Measurements from ENCODE around the gene ARL5A.
"Not testable (repeated sequence)": the region's sequence is repeated elsewhere in the genome, so short reads cannot be mapped to it uniquely, and the experiment has no call there.

ARL5A gene, protein sequence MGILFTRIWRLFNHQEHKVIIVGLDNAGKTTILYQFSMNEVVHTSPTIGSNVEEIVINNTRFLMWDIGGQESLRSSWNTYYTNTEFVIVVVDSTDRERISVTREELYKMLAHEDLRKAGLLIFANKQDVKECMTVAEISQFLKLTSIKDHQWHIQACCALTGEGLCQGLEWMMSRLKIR

DNA sequence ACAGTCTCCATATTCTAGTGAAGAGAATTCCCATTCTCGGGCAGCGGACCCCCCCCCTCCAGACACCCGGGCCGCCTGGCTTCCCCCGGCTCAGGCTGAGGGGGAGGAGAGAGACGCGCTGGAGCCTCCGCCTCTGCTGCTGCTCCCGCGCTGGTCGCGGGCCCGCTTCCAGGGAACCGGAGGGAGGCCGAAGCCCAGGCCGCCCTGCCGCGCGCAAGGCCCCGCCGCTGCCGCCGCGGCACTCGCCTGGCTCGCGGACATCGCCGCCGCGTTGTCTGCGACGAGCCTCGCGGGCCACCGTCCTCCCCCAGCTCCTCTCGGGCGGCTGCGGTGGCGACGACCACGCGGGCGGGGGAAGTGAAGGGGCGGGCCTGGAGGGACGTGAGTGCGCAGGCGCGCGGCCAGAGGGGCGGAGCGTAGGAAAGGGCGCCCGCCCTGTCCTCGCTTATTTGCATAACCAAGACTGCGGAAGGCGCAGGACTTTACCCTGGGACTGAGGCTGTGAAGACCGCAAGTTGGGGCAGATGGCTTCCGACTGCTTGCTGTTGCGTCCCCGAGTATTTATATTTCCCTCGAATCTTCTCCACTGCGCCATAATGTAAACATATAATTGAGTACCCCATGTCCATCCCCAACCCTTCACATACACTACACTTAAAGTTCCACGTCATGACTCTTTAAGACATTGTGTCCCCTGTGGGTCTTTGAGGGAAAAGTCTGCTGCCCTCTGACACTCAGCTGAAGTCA lies at the start of gene ARL5A:
Gene ARL5A (minus strand): TSS at position 279 of the 747 bp plus-strand sequence. CDS start 245 bp downstream, at position 34.
- DNase-seq: peak; percentile 83

DNA sequence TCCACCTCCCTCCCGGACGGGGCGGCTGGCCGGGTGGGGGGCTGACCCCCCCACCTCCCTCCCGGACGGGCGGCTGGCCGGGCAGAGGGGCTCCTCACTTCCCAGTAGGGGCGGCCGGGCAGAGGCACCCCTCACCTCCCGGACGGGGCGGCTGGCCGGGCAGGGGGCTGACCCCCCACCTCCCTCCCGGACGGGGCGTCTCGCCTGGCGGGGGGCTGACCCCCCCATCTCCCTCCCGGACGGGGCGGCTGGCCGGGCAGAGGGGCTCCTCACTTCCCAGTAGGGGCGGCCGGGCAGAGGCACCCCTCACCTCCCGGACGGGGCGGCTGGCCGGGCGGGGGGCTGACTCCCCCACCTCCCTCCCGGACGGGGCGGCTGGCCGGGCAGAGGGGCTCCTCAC lies 47.4 kb upstream of the ARL5A start:
- DNase-seq: not testable (repeated sequence)

DNA sequence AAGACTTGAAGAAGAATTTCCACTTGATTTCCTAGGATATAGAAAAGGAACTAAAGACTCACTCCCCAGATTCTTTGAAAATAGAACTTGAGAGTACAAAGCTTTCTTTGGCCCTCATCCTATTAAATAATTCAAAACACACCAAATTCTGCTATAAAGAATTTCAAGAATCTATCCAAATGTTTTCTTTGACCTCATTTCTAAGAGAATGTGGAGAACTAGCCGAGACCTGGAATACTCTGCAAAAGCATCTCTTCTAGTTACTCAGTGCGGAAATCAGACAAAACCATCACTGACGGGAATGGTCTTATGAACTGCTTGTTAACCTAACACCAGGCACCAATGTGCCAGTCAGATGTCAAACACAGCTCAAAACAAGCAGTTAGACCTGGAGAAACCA lies 44.2 kb upstream of the ARL5A start:
- DNase-seq: no peak

DNA sequence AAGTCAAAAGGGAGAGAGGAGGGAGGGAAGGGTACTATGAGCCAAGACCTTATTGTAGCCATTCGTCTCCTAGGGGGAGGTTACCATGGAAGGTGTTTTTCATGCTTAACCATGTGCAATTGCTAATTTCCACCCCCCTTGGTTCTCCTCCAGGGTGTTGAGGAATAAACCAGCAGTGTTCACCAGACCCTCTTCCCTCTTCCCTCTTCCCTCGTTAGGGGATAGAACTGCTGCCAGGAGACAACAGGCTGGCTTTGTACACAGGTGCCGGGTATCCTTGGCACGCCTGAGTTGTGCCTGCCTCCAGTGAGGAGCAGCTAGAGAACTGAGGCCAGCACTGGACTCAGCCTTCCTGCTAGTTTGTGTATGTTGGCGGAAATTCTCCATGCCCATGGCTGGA lies 41.1 kb upstream of the ARL5A start:
- DNase-seq: no peak

DNA sequence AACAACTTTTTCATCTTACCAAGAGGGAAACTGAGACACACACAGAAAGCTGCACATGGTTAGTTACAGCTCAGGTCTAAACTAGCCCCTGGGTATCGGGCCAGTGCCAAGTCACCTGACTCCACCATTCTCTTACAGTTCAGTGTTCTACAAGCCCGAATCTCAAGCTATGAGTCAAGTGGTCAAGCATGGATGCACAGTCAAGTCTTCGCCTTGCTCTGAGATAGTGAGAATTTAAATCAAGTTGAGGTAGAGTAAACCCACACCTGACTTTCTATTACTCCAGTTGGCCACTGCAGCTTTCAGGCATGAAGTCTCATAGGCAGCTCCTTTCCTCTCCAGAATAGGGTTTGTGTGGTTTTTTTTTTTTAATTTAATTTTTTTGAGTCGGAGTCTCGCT lies 34.5 kb upstream of the ARL5A start:
- DNase-seq: no peak

DNA sequence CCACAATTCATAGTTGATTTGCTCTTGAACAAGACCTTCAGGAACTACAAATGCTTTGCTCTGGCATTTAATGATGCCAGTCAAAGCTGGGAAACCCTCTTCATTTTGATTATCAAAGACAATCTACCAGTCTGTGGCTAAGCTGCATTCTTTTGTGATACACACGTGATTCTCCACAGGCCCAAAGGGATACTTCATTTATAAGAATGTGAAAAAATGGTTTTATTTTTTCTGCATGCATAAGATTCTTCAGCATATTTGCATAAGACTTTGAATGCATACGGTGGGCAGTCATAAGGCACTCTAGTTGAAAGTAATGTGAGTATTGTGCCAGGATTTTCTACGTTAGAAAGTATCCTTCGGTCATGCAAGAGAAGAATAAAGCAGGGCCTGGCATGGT lies 33.0 kb upstream of the ARL5A start:
- DNase-seq: no peak

DNA sequence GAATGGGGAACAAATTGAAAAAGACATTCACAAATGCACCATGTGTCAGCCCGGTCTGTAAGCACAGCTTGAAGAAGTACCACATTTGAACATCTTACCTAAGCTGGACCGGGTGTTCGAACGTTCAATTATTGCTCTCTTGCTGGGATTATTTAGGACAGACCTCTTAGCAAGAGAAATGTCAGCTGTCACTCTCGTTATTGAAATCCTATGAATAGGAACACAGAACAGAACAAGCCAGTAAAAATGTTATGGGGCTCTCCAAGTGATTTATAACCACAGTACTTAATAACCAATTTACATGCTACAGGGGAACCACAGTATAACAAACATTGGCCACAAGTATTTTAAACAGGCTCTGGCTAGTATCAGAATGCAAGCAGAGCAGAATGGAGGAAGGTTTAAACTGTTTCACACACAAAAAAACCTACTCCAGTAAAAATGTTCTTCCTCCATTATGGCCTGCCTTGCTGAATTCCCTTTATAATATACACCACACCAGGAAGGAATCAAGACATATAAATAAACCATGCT lies 32.5 kb upstream of the ARL5A start:
- no peak for DNase-seq

DNA sequence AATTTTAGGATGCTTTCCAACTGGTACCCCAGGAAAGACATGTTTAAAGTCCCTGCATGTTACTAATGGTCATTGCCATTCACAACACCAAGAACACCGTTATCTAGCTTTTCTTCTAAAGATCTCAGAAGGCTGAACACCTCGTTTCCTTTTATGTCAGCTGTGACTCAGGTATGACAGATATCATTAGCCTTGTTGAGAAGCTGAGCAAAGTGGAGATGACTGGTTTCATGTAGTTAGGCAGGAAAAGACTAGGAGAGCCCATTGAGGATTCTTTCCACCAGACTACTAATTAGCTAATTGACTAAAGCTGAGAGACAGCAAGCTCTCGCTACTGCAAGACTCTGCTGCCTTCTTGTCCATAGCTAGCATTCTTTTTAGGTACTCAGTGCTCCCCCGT lies 32.0 kb upstream of the ARL5A start:
- no peak for DNase-seq

DNA sequence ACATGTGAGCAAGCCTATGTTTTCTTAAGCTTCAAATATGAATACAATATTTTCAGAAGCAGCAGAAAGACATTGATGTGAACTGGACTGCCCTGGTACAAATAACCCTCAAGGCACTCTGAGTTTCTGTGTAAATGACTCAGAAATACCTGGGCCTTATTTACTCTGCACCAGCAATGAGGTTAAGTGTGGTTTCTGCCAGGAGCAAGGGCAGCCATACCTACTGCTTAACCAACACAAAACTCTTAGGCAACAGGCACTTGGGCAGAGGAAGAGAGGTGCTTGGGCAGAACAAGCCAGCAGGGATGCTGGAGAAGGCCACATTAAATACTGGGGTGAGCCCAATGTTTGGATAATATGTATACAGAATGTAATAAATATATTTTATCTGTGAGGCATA lies 29.4 kb upstream of the ARL5A start:
- DNase-seq: no peak

DNA sequence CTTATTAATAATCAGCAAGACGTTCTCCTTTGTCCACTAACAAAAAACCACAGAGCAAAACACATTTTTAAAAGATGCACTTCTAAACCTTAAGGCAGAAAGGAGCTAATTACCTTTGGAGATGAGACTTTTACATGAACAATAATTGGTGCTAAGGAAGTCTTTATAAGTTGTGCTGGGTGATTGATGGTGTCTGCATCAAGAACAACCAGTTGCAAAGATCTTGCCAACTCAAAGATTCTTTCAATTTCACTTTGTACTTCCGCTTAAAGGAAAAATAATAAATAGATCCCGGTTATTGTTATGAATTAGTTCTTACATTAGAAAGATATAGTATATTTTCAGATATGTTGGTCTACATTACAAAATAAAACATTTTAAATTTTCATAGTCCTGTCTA lies 26.9 kb upstream of the ARL5A start:
- DNase-seq: no peak

DNA sequence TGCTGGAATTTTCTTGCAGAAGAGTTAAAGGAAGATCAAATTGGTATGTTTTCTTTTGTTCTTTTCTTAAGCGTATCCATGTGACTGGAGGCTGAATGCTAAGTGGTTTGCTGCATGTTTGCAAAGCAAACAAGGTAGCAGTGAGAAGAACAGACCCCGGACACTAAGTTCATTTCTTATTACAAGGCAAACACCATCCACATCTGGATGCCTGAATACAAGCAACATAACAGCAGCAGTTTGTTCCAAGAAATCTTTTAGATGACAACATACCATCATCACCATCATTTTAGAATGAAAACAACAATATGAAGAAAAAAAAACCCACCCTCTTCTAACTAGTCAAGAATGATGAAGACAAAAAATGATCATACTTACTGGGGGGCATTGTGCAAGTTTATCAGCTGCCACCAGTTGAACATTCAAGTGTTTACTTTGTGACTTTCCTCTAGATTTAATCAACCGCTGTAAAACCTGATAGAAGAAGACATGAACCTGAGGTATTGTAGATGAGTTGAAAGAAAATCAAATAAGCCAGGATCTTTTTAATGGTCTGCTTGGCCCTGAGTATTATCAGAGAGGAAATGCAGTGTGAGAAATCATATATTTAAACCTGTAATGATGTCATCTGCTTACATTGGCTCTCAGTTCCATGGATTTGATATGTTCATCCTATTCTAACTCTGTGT lies 25.0 kb upstream of the ARL5A start:
- no peak for DNase-seq

DNA sequence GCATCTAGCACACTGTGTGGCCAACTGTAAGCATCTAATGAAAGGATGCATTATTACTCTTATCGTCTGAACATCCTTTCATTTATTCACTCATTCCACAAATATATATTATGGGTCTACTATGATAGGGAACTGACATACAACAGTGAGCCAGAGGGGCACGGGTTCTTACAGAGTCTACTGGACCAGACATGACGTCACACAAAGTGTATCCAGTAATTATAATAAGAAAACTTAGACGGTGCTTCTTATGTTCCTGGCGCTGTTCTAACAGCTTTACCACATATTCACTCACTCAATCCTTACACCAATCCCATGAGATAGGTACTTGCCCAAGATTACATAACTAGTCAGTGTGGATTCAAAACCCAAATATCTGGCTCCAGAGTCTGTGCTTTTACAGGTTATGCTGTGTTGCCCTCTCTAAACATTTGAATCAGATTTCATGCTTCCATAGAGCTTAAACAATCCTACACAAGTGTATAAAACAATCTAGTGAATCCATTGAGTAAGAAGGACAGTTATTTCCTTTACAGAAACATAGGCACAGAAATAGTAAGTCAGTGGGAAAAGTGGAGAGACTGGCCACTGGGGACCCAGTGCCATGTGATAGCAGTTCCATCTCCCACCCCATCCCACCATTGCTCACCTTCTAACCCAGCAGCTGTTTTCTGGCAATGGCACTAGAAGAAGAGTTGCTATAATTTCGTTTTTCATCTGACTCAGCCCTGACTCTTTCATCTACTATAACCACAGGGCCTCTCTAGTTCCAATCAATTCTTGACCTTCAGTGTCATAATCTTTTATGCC lies 24.2 kb upstream of the ARL5A start:
- DNase-seq: no peak

DNA sequence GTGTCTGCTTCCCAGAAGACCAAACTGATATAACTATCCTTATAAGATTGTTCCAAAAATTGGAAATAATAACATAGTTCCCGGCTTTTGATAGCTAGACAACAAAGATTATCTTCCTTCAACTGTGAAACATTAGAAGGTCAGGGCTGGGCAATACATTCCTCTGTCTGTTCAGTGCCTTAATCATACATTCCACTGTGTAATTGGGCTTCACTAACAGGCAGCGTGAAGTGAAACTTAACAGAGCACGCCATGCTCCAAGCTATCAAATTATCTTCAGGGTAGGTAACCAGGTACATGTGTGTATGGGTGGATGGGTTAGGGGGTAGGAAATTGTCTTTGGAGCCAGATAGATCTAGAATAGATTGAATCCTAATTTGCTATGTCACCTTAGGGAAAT lies 23.5 kb upstream of the ARL5A start:
- no peak for DNase-seq

DNA sequence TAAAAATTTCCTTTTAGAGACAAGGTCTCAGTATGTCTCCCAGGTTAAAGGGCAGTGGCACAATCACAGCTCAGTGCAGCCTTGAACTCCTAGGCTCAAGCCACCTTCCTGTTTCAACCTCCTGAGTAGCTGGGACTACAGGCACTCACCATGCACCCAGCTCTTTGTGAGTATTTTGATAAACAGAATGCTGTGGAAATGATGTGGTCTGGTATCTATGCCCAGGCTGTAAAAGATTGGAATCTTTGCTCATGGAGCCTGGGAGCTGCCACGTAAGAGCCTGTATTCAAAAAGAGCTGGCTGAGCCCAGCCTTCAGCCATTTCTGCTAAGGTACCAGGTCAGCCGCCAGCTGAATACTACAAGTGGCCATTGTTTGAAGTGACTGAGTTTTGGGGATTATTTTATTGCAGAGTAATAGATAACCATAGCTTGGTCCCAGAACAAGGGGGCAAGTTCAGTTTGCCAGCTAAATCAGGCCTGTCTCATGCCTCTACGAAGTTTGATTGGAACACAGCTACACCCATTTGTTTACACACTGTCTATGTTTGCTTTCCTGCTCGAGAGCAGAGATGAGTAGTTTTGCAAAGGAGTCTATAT lies 21.3 kb upstream of the ARL5A start:
- peak; percentile 8 for DNase-seq

DNA sequence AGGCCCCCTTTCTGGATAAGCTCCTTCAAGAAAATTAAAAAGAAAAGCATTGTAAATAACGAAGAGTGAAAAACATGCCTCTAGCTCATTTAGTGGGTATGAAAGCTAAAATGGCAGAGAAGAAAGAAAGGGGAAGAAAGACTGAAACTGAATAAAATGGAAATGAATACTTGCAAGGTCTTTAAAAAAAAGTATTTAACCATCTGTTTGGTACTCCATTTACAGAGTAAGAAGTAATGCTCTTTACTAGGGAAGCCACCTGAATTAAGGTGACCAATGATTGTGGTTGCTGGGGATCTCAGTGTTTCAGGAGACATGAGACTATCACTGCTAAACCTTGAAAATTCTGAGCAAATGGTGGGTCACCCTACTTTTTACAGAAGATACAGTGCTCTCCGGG lies 17.7 kb upstream of the ARL5A start:
- no peak for DNase-seq

DNA sequence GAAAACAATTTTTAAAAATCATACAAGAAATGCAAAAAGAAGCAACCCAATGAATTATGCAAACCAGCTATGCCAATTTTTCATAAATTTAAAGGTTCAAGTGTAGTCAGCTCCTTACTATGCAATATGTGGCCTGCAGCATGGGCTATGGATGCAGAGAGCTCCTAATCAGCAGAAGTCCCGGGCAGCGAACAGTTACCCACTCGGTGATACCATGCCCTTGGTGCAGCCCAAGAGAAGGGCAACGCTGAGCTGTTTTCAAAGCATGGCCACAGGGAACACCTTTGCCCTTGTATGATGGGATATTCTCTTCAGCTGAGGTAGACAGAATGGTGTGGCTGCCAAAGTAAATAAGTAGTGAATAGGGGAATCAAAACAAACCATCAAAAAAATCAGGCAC lies 17.3 kb upstream of the ARL5A start:
- DNase-seq: no peak

DNA sequence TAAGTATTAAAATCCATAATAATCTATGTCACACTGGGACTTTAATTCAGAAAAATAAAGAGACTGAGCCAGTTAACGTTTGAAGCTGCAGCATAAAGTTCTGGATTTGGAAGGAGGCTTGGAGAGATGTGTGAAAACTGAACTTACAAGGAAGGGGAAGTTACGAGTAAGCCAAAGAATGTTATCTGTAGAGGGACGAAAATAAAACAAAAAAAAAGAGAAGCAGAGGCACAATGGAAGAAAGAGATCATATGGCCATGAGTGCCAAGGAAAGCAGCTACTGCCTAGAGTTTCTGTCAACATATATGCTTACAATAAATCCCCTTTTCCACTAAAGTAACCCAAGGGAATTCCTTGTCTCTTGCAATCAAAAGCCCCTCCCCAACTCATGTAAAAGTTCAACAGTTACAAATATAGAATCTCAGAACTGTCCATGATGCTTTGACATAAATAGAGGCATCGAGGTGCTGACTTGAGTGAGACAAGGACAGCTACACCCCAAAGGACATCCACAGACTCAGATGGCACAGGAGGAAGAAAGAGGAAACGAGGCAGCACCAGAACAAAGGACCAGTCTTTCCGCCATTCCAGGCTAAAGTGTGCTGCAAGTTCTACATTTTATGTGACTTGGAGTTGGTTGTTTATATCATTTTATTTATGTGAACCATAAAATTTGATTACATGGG lies 16.1 kb upstream of the ARL5A start:
- DNase-seq: no peak

DNA sequence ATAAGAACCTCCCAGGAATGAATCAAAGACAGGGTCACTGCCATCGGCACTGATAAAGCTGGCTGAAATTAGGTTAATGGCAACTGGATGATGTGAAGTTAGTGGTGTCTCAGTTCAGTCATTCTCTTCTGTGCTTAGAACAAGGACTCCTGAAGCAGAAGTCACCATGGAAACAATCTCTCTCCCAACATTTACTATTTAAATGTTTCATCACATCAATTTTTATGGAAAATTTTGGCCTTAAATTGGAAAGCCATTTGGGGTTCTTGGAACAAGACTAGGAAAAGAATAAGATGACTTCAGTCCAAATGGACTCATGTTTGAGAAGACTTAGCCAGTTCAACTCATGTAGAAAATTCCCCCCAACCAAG lies 15.5 kb upstream of the ARL5A start:
- no peak for DNase-seq

DNA sequence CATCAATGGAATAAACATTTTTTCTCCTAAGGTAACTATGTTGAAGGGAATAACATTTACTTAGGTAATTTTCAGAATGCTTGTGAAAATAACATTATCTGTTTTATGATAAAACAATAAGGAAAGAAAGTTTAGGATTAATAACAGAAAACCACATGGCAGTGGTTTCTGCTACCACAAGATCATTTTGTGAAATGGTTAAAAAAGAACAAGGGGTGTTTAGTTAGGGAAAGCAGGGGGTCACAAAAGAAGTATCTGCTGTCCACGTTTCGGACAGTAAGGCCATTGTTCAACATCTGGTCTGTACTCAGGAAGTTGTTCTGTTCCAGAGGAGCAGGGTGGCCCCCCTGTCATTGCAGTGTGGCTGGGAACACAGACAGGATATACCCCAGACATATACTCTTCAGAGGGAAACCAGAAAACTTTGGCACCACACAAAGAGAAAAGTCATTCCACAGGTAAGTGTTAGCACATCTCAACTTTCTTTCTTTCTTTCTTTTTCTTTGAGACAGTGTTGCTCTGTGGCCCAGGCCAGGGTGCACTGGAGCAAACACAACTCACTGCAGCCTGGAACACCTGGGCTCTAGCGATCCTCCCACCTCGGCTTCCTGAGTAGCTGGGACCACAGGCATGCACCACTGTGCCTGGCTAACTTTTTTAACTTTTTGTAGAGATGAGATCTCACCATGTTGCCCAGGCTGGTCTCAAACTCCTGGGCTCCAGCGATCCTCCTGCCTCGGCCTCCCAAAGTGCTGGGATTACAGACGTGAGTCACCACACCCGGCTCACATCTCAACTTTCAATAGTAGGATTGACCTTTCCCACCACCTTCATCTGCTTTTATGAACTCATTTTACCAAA lies 14.8 kb upstream of the ARL5A start:
- DNase-seq: no peak

DNA sequence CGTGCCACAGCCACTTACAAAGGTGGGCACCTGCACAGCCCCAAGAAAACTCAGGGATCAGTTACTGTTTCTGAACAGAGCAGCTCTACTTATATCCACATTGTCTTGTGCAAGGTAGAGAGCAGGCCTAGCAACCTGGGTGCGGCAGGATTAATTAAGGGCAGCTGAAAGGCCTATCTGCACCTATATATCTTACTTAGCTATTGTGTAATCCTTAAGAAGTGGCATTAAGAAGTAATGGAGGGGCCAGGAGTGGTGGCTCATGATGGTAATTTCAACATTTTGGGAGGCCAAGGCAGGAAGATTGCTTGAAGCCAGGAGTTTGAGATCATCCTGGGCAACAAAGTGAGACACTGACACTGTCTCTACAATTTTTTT lies 12.8 kb upstream of the ARL5A start:
- DNase-seq: no peak

All from NCI-H748 treated with DMSO at 0.1 percent for 48 hours (cell line).